ENCODE data around the gene PCNX2.

DNA sequence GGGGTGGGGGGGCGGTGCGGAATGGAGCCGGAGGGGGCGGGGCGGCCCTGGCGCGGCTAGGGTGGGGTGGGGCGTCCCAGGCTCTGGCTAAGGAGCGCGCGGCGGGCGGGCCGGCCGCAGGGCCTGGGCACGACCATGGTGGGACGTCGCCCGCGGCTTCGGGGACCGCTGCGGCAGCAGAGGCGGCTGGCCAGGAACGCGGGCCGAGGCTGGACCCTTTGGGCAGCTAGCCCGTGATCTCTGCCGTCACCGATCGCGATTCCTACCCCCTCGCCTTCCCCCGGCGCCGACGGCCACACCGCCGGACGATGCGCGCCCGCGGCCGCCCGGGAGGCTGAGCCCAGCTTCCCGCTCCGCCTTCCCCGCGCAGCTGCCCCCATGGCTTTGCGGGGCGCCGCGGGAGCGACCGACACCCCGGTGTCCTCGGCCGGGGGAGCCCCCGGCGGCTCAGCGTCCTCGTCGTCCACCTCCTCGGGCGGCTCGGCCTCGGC, 32.2 kb upstream of the PCNX2 start, which contains the start of gene MAP3K21:
- no peak for TF ChIP-seq POLR2A (IDR thresholded peaks at IDR 0.05)
- TF ChIP-seq, protein P1, sequence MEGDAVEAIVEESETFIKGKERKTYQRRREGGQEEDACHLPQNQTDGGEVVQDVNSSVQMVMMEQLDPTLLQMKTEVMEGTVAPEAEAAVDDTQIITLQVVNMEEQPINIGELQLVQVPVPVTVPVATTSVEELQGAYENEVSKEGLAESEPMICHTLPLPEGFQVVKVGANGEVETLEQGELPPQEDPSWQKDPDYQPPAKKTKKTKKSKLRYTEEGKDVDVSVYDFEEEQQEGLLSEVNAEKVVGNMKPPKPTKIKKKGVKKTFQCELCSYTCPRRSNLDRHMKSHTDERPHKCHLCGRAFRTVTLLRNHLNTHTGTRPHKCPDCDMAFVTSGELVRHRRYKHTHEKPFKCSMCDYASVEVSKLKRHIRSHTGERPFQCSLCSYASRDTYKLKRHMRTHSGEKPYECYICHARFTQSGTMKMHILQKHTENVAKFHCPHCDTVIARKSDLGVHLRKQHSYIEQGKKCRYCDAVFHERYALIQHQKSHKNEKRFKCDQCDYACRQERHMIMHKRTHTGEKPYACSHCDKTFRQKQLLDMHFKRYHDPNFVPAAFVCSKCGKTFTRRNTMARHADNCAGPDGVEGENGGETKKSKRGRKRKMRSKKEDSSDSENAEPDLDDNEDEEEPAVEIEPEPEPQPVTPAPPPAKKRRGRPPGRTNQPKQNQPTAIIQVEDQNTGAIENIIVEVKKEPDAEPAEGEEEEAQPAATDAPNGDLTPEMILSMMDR (IDR thresholded peaks at IDR 0.05), result no peak

Data from heart left ventricle (tissue), 13 donors.